Activated T-helper 1 cell treated with anti-CD3 and anti-CD28 coated beads, Interleukin-2, amount 50 U/mL, for 16 hours (primary cell): ENCODE data around the gene FMOD.

Experiments
- DNase-seq, 2 donors: peaks; one replicate each; pipeline ENCODE4 v3.0.0-alpha.2; 2020; ENCODE audit warnings: low read depth in 1 of 2, low spot score in 1 of 2

The FMOD gene

DNA sequence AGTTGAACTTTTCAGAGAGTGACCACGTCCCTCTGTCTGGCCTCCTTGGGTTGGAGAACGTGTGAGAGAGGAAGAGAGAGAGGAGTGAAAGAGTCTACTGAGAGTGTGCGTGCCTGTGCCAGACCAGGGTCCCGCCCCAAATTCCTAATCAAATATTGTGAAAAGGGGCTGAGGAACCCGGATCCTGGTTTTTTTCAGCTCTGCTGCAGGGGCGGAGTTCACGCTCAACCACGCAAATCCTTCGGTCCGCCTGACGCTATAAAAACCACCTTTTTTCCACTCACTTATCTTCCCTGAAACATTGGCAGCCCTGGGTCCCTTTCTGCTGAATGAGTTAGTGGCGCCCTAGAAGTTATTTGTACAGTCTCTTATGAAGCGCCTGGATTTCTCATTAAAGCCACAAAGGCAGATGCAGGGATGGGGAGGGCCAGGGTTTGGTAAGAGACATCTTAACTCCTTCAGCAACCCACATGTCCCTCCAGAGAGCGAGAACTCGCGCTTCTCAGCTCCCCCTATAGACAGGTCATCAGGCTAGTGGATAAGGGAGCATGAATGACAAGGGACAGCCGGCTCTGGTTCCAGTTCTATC, at the start of gene FMOD:
Gene FMOD, minus strand, starts transcription at position 86 of the 589 bp plus-strand sequence. CDS start 2,852 bp downstream, outside the sequence.
- DNase-seq: no peak

GRCh38 chr1:203396595-203397194, 45.8 kb upstream of the FMOD start:
- no peak for DNase-seq

GRCh38 chr1:203395751-203396150, 44.8 kb upstream of the FMOD start:
- no peak for DNase-seq

DNA sequence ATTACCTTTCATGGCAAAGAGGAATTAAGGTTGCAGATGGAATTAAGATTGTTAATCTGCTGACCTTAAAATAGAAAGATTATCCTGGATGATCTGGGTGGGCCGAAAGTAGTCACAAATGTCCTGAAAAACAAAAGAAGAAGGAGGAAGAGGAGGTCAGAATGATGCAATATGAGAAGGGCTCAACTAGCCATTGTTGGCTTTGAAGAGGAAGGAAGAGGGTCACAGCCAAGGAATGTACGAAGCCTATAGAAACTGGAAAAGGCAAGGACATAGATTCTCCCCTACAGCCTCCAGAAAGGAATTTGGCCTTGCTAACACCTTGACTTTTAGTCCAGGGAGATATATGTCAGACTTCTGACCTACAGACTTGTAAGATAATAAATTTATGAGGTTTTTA, 39.4 kb upstream of the FMOD start:
- no peak for DNase-seq

DNA sequence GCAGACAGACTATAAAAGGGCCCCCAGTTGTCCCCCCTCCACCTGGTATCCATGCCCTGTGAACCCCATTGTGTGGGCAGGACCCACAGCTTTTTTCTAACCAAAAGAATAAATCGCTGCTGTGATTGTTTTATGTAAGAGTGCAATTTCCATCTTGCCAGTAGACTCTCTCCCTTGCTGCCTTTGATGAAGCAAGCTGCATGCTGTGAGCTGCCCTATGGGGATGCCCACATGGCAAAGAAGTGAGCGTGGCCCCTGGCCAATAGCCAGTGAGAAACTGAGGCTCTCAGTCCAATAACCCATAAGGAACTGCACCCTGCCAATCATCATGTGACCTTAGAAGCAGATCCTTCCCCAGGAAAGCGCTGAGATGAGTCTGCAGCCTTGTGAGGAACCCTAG, 37.8 kb upstream of the FMOD start:
- no peak for DNase-seq

- no peak for DNase-seq
These were observed 31.1 kb upstream of the FMOD start for GRCh38 chr1:203382026-203382425.

DNA sequence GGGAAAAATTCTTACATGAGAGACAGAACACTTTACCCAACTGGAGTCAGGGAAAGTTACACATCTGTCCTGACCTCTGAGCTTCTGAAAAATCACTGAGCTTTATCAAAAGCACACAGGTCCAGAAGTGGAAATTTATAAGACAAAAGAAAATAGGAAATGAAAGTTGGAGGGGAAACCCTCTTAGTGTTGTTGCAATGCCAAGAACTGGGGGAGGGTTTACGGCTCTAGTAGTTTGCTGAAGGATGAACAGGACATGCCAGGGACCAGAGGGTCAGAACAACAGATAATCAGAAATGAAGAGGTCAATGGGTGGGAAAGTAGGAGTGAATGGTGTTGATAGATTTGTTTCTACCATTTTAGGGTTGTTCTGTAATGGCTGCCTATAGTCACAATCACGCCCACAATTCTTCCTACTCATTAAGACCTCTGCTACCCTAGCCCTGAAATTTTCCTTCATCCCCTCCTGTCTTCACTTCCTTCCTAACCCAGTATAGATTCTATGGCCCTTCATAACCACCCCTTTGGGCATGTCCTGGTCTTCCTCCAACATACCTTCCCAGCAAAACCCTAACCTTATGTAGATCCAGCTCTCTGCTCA, 30.3 kb upstream of the FMOD start:
- no peak for DNase-seq

GRCh38 chr1:203380420-203381150, 29.7 kb upstream of the FMOD start:
- no peak for DNase-seq

- no peak for DNase-seq
These were observed 28.9 kb upstream of the FMOD start for GRCh38 chr1:203379825-203380224.

GRCh38 chr1:203378556-203379245, 27.8 kb upstream of the FMOD start:
- DNase-seq: no peak

GRCh38 chr1:203373991-203374390, 23.1 kb upstream of the FMOD start:
- DNase-seq: no peak

GRCh38 chr1:203373002-203373401, 22.1 kb upstream of the FMOD start:
- DNase-seq: no peak

GRCh38 chr1:203371288-203371687, 20.4 kb upstream of the FMOD start:
- no peak for DNase-seq

GRCh38 chr1:203369666-203370065, 18.7 kb upstream of the FMOD start:
- no peak for DNase-seq

GRCh38 chr1:203368624-203369451, 17.9 kb upstream of the FMOD start:
- DNase-seq: no peak

DNA sequence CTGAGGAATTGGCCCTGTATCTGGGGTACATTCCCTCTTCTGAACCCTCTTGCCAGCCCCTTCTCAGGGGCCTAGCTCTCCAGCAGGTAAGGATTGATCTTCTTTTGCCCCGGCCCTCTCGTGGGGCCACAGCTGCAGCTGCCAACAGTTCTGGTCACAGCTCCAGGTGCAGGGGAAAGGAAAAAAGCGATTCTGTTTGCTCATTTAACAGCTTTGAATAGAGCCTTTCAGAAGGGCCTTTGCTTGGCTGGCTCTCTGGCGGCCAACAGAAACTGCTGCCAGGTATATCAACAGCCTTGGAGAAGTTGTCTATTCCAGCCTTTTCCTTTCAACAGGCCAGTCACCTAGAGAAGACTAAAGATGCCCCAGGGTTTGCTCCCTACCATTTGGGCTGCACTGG, 16.1 kb upstream of the FMOD start:
- no peak for DNase-seq

- no peak for DNase-seq
These were observed 15.6 kb upstream of the FMOD start for GRCh38 chr1:203366476-203366875.

GRCh38 chr1:203364806-203365205, 13.9 kb upstream of the FMOD start:
- DNase-seq: no peak

GRCh38 chr1:203364094-203364801, 13.3 kb upstream of the FMOD start:
- DNase-seq: no peak

DNA sequence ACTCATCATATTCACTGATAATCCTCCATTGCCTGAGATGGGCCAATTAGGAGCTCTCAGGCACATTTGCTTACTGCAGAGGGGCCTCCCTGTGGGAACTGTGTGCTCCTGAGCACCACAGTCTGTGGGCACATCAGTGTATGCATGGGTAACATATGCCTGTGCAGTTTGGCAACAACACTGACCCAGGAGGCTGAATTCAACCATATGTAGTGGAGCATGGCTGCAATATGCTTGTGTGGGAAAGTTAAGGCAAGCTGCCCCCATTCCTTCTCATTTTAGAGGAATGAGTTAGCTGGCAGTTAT, 11.8 kb upstream of the FMOD start:
- DNase-seq: no peak
